NCI-H69 (cell line): ENCODE measurements around the gene VEGFD.

Source experiments
- DNase-seq: peaks from one replicate; lab custom pipeline; 2025; lab: John Stamatoyannopoulos, UW

The VEGFD gene

GRCh38 chrX:15301924-15302323 is 82.3 kb downstream of the VEGFD start:
- no peak for DNase-seq

- peak; percentile 28 for DNase-seq
Observed at GRCh38 chrX:15299941-15300851, 84.0 kb downstream of the VEGFD start.

- DNase-seq, result no peak
Observed at GRCh38 chrX:15298780-15299179, 85.4 kb downstream of the VEGFD start.

- DNase-seq, result no peak
Observed at GRCh38 chrX:15298201-15298600, 86.0 kb downstream of the VEGFD start.
